Activated CD4-positive, alpha-beta memory T cell treated with anti-CD3 and anti-CD28 coated beads, Interleukin-2, amount 10 ng/mL, durations not matched to agents 7 days and 5 days (primary cell): ENCODE measurements around the gene KCNJ6. TPM values are rescaled to one million over a fixed set of nuclear protein-coding genes. Genes with fewer than 3 reads are reported as not detected.
"Not testable (repeated sequence)": the region's sequence is repeated elsewhere in the genome, so short reads cannot be mapped to it uniquely, and the experiment has no call there.

Source experiments
- CTCF ChIA-PET: fragments of 350-600 bp; sonication (Branson Sonifier 250); formaldehyde crosslinking; loops from one replicate; lab custom pipeline; 2021; ENCODE audit warnings: antibody characterized with exemption, inconsistent platforms; lab: Charles Lee
- POLR2A ChIA-PET: fragments of 350-600 bp; sonication (Branson Sonifier 250); formaldehyde crosslinking; loops from one replicate; lab custom pipeline; 2021; ENCODE audit warnings: antibody characterized with exemption; lab: Charles Lee
- DNase-seq: peaks from one replicate; pipeline ENCODE4 v3.0.0-alpha.2; 2020
- H3K27ac Mint-ChIP-seq: one replicate; pipeline ENCODE4 v1.8.0; 2021; ENCODE audit warnings: mild to moderate bottlenecking, mixed read lengths
- H3K27me3 Mint-ChIP-seq: one replicate; pipeline ENCODE4 v1.8.0; 2021; ENCODE audit warnings: mixed read lengths
- H3K36me3 Mint-ChIP-seq: one replicate; pipeline ENCODE4 v1.8.0; 2021; ENCODE audit warnings: low read depth, mixed read lengths
- H3K4me1 Mint-ChIP-seq: one replicate; pipeline ENCODE4 v1.8.0; 2021; ENCODE audit warnings: mixed read lengths
- H3K4me3 Mint-ChIP-seq: one replicate; pipeline ENCODE4 v1.8.0; 2021; ENCODE audit warnings: mild to moderate bottlenecking, mixed read lengths
- H3K9me3 Mint-ChIP-seq: one replicate; pipeline ENCODE4 v1.8.0; 2021; ENCODE audit warnings: mixed read lengths
- total RNA-seq, 2 experiments: library from RNA; stranded (reverse); gene quantifications; one replicate each; pipeline ENCODE4 v1.2.3, GENCODE V29; 2021

KCNJ6 gene
- total RNA-seq, 2 experiments from 2014 or later, result not detected

DNA sequence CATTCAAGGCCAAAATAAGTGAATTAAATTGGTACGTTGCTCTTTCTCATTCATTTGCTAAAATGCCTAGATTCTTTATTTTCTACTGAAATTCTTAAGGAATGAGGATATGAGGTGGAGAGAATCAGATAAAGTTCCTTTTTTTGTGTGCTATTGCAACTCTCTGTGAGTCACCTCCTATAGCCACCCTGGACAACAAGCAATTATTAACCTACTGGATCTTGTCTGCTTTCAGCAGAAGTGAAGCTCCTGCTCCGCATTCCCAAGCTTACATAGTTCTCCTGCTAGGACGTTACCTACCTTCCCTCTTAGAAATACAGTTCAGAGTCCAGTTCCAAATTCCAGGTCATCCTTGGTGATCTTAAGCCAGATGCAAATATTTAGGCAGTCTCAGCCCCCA, 4.8 kb upstream of the KCNJ6 start:
- no peaks in the 10 kb centered on the region for H3K9me3 Mint-ChIP-seq
- H3K4me1 Mint-ChIP-seq, result no peaks in the 10 kb centered on the region
- no peak overlapping the region for H3K4me3 Mint-ChIP-seq
- H3K27ac Mint-ChIP-seq, result no peak overlapping the region
- H3K36me3 Mint-ChIP-seq, result no peaks in the 10 kb centered on the region
- CTCF ChIA-PET, result no interaction called here
- POLR2A ChIA-PET, result no interaction called here
- H3K27me3 Mint-ChIP-seq, result peaks cover 17% of the 10 kb centered on the region
- DNase-seq, result no peak

- not testable (repeated sequence) for H3K27ac Mint-ChIP-seq
Measured at GRCh38 chr21:37920302-37920701, 4.0 kb upstream of the KCNJ6 start.

DNA sequence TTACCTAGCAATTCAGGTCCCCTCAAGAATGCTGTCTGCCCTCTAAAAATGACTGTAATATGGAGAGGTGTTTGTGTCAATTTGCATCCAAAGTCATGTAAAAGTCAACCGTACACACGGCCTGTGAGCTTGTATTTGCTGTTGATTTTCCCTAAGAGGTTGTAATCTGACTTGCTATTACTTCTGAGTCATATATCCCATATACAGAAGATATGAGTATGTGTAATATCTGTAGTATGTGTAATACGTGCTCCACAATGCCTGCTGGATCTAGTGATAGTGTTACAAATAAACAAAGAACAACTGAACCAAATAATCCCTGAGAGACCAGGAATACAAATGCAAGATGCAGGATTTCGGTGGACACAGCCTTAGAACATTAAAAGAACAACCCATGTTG, 1.4 kb upstream of the KCNJ6 start:
- no peaks in the 10 kb centered on the region for H3K4me1 Mint-ChIP-seq
- ChIA-PET CTCF (interaction anchor here (0.6 kb wide), 1 partner anchor 47 kb away, joined by 3 read pairs; no protein-coding TSS in a partner anchor), POLR2A (no interaction called here)
- H3K27ac Mint-ChIP-seq, result no peak overlapping the region
- H3K27me3 Mint-ChIP-seq, result peaks cover 32% of the 10 kb centered on the region
- H3K4me3 Mint-ChIP-seq, result no peak overlapping the region
- no peaks in the 10 kb centered on the region for H3K36me3 Mint-ChIP-seq
- H3K9me3 Mint-ChIP-seq, result no peaks in the 10 kb centered on the region
- DNase-seq, result no peak

More at GRCh38 chr21:37920302-37920701, 4.0 kb upstream of the KCNJ6 start:
- H3K4me1 Mint-ChIP-seq, H3K4me3 Mint-ChIP-seq, CTCF ChIA-PET, DNase-seq, H3K9me3 Mint-ChIP-seq, H3K36me3 Mint-ChIP-seq, POLR2A ChIA-PET: not testable (repeated sequence)
- H3K27me3 Mint-ChIP-seq, result peaks cover 23% of the 10 kb centered on the region

- ChIA-PET POLR2A (no interaction called here), CTCF (no interaction called here)
- no peaks in the 10 kb centered on the region for H3K9me3 Mint-ChIP-seq
- H3K27me3 Mint-ChIP-seq, result peaks cover 34% of the 10 kb centered on the region
- H3K27ac Mint-ChIP-seq, result no peak overlapping the region
- H3K4me1 Mint-ChIP-seq, result no peaks in the 10 kb centered on the region
- no peak overlapping the region for H3K4me3 Mint-ChIP-seq
- DNase-seq, result no peak
- no peaks in the 10 kb centered on the region for H3K36me3 Mint-ChIP-seq
Measured at GRCh38 chr21:37915941-37916309, 332 bp downstream of the KCNJ6 start.

- H3K9me3 Mint-ChIP-seq, result no peaks in the 10 kb centered on the region
- peaks cover 34% of the 10 kb centered on the region for H3K27me3 Mint-ChIP-seq
- DNase-seq, result no peak
- ChIA-PET POLR2A (no interaction called here), CTCF (no interaction called here)
- no peak overlapping the region for H3K27ac Mint-ChIP-seq
- no peak overlapping the region for H3K4me3 Mint-ChIP-seq
- H3K36me3 Mint-ChIP-seq, result no peaks in the 10 kb centered on the region
- no peaks in the 10 kb centered on the region for H3K4me1 Mint-ChIP-seq
Measured at GRCh38 chr21:37915497-37915911, 753 bp downstream of the KCNJ6 start.

- Mint-ChIP-seq H3K27ac (no peak overlapping the region), H3K36me3 (no peaks in the 10 kb centered on the region), H3K9me3 (no peaks in the 10 kb centered on the region), H3K4me3 (no peak overlapping the region), H3K4me1 (no peaks in the 10 kb centered on the region), H3K27me3 (peaks cover 26% of the 10 kb centered on the region)
- POLR2A ChIA-PET, result no interaction called here
- CTCF ChIA-PET, result no interaction called here
- no peak for DNase-seq
Measured at GRCh38 chr21:37912616-37913015, 3.6 kb downstream of the KCNJ6 start.

- H3K4me3 Mint-ChIP-seq, result no peak overlapping the region
- peaks cover 7% of the 10 kb centered on the region for H3K27me3 Mint-ChIP-seq
- H3K4me1 Mint-ChIP-seq, result no peaks in the 10 kb centered on the region
- ChIA-PET POLR2A (no interaction called here), CTCF (no interaction called here)
- no peaks in the 10 kb centered on the region for H3K36me3 Mint-ChIP-seq
- no peaks in the 10 kb centered on the region for H3K9me3 Mint-ChIP-seq
- no peak for DNase-seq
- no peak overlapping the region for H3K27ac Mint-ChIP-seq
Measured at GRCh38 chr21:37909936-37910335, 6.3 kb downstream of the KCNJ6 start.

DNA sequence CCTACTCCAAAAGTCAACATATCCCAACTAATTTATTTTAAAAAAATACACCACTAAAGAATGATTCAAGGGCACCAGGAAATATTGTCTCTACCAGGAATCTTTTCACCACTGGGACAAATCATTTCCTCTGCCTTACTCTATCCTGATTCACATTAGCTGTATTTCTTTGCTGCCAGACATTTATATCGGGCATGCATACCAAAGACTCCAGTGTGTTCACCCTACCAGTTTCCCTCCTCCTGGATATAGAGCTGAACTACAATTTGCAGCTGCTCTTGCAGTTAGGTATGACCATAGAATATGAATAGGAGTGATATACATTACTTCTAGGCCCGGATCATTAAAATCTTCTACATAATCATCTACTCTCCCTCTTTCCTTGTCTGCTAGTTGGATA, 7.6 kb downstream of the KCNJ6 start:
- CTCF ChIA-PET, result no interaction called here
- no peaks in the 10 kb centered on the region for H3K36me3 Mint-ChIP-seq
- no peaks in the 10 kb centered on the region for H3K4me1 Mint-ChIP-seq
- POLR2A ChIA-PET, result no interaction called here
- no peak overlapping the region for H3K4me3 Mint-ChIP-seq
- no peak for DNase-seq
- peaks cover 3% of the 10 kb centered on the region for H3K27me3 Mint-ChIP-seq
- no peaks in the 10 kb centered on the region for H3K9me3 Mint-ChIP-seq
- H3K27ac Mint-ChIP-seq, result no peak overlapping the region

GRCh38 chr21:37907076-37907475, 9.2 kb downstream of the KCNJ6 start:
- Mint-ChIP-seq H3K27me3 (peaks cover 2% of the 10 kb centered on the region), H3K4me1 (no peaks in the 10 kb centered on the region), H3K27ac (no peak overlapping the region), H3K36me3 (no peaks in the 10 kb centered on the region), H3K9me3 (no peaks in the 10 kb centered on the region), H3K4me3 (no peak overlapping the region)
- DNase-seq, result no peak
- CTCF ChIA-PET, result no interaction called here
- POLR2A ChIA-PET, result no interaction called here

DNA sequence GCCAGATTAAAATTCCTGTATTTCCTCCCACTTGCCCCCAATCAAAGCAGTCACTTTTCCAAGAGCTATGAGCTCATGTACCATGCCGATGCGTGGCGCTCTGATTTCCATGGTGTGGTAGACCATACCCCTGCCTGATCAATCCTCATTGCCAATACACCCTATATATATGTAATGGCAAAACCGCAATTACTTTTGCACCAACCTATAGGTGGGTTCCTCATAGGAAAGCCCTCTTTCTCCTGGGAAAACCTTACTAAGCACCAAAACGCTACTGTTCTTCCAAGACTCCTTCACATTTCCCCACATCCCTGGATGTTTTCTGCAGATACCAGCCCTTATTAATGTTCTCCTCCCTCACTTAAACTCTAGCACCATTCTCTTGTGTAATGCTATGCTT, 11.0 kb downstream of the KCNJ6 start:
- no peak for DNase-seq
- CTCF ChIA-PET, result no interaction called here
- H3K4me3 Mint-ChIP-seq, result no peak overlapping the region

GRCh38 chr21:37904856-37905255, 11.4 kb downstream of the KCNJ6 start:
- Mint-ChIP-seq H3K4me1 (no peaks in the 10 kb centered on the region), H3K4me3 (no peak overlapping the region), H3K36me3 (no peaks in the 10 kb centered on the region), H3K27ac (no peak overlapping the region), H3K9me3 (no peaks in the 10 kb centered on the region), H3K27me3 (no peaks in the 10 kb centered on the region)
- POLR2A ChIA-PET, result no interaction called here
- DNase-seq, result no peak
- CTCF ChIA-PET, result no interaction called here

More for the DNA sequence above, 11.0 kb downstream of the KCNJ6 start:
- POLR2A ChIA-PET, result no interaction called here
- H3K4me1 Mint-ChIP-seq, result no peaks in the 10 kb centered on the region
- H3K27me3 Mint-ChIP-seq, result no peaks in the 10 kb centered on the region
- no peaks in the 10 kb centered on the region for H3K36me3 Mint-ChIP-seq
- no peak overlapping the region for H3K27ac Mint-ChIP-seq
- no peaks in the 10 kb centered on the region for H3K9me3 Mint-ChIP-seq

- Mint-ChIP-seq H3K4me1 (no peaks in the 10 kb centered on the region), H3K4me3 (no peak overlapping the region), H3K27me3 (no peaks in the 10 kb centered on the region), H3K9me3 (no peaks in the 10 kb centered on the region), H3K27ac (no peak overlapping the region), H3K36me3 (no peaks in the 10 kb centered on the region)
- no peak for DNase-seq
- ChIA-PET POLR2A (no interaction called here), CTCF (no interaction called here)
Measured at GRCh38 chr21:37903396-37903795, 12.9 kb downstream of the KCNJ6 start.

DNA sequence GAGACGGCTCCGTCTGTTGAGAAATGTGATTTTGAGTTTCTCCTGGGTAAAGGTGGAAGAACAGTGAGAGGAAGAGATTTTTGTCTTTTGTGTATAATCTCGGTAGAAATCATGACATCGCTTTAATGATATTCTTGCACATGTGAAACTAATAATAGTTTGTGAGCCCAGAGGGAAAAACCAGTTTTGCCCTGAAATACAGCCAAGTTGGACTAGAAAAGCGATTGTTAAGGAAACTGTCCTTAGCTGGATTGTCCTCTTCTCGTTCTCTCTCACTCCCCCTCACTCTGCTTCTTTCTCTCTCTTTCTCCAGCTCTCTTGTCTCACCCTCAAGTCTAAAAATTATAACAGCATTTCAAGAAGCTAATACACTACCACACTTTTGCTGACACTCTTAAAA, 17.1 kb downstream of the KCNJ6 start:
- no peaks in the 10 kb centered on the region for H3K4me1 Mint-ChIP-seq
- POLR2A ChIA-PET, result interaction anchor here (0.8 kb wide), 1 partner anchor 11 kb away, joined by 3 read pairs; no protein-coding TSS in a partner anchor
- no peak overlapping the region for H3K27ac Mint-ChIP-seq
- DNase-seq, result no peak
- no peaks in the 10 kb centered on the region for H3K9me3 Mint-ChIP-seq
- H3K36me3 Mint-ChIP-seq, result no peaks in the 10 kb centered on the region
- no peaks in the 10 kb centered on the region for H3K27me3 Mint-ChIP-seq
- CTCF ChIA-PET, result no interaction called here
- no peak overlapping the region for H3K4me3 Mint-ChIP-seq

DNA sequence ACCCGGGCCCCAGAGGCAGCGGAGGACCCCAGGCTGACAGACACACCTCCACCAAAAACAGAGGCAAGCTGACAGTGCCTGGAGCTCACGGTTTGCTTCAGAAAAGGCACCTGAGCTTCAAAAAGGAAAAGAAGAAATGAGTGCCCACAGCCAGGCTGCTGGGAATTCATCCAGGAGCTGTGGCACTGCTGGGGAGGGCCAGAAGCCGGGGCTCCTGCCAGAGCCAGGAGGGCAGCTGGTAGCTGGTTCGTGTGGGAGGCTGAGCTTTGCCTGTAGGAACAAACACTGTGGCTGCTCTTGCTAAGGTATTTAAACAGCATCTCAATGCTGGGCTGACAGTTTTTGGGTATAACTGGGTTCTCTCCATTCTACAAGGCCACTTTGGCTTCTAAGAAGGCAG, 19.5 kb downstream of the KCNJ6 start:
- Mint-ChIP-seq H3K9me3 (no peaks in the 10 kb centered on the region), H3K4me3 (no peak overlapping the region), H3K36me3 (no peaks in the 10 kb centered on the region), H3K4me1 (no peaks in the 10 kb centered on the region), H3K27ac (no peak overlapping the region), H3K27me3 (no peaks in the 10 kb centered on the region)
- POLR2A ChIA-PET, result no interaction called here
- CTCF ChIA-PET, result no interaction called here
- no peak for DNase-seq
